ENCODE measurements around the gene ANAPC2. TPM values are rescaled to one million over a fixed set of nuclear protein-coding genes. Genes with fewer than 3 reads are reported as not detected.

The ANAPC2 gene
- polyA plus RNA-seq, 2 of the 4 experiments (the other 2 are of a cell fraction), result 17.5 to 40.7 TPM

- peak overlapping the region; percentile 98 for H3K4me2 ChIP-seq
- no peaks in the 10 kb centered on the region for H3K9me3 ChIP-seq
- ATAC-seq (peak; percentile 44 to 76), DNase-seq (ENCODE audit: low read depth in 1 of 2, low spot score in 1 of 2) (peak; percentile 95 to 98), FAIRE-seq (peak; percentile 90)
- H3K27ac ChIP-seq, result peak overlapping the region; percentile 89 to 93
- ChIA-PET CTCF (interaction anchor here (0.7 to 10.1 kb wide), 14 partner anchors 11 to 194 kb away, joined by 3 to 113 read pairs (median 5); partner anchors contain the start of genes ANAPC2, NPDC1, SSNA1 and TUBB4B), POLR2A (interaction anchor here (0.6 to 3.5 kb wide), 17 partner anchors 13 to 348 kb away, joined by 3 to 37 read pairs (median 5); partner anchors contain the start of genes ANAPC2, SSNA1, TOR4A and TPRN)
- peak overlapping the region; percentile 72 for H3K4me3 ChIP-seq
- peaks cover 66% of the 10 kb centered on the region for H3K4me1 ChIP-seq
- WGBS (ENCODE audit: missing lambda C conversion rate), result 3% methylated on average over 21 of the region's 63 CpGs
- TF ChIP-seq MAX (IDR thresholded peaks at IDR 0.05), result peak; percentile 55
- no peak for TF ChIP-seq ZNF302 (CRISPR knock-in tag; IDR thresholded peaks at IDR 0.05)
- TF ChIP-seq PBX3 (IDR thresholded peaks at IDR 0.05), result peak; percentile 23; the same call in 1 of the 2 replicates
- TF ChIP-seq CEBPB (IDR thresholded peaks at IDR 0.05), result no peak
- TF ChIP-seq KDM5A (IDR thresholded peaks at IDR 0.05), result no peak
- TF ChIP-seq PHF8 (IDR thresholded peaks at IDR 0.05; ENCODE audit: borderline replicate concordance, low read depth), result peak; percentile 24; the same call in 1 of the 2 replicates
- TF ChIP-seq NFE2L2 (conservative IDR thresholded peaks at IDR 0.05; ENCODE audit: low read length), result no peak
- no peak for TF ChIP-seq RAD21 (conservative IDR thresholded peaks at IDR 0.05 in 1 of 2, IDR thresholded peaks at IDR 0.05 in 1 of 2)
- TF ChIP-seq JUN (IDR thresholded peaks at IDR 0.05), result peak; percentile 82 to 90; a peak in 4 of 5 replicates
- TF ChIP-seq FOSL2 (IDR thresholded peaks at IDR 0.05), result no peak
- TF ChIP-seq FOSL2 (CRISPR knock-in tag; IDR thresholded peaks at IDR 0.05), result no peak
- TF ChIP-seq MAZ (IDR thresholded peaks at IDR 0.05; ENCODE audit: borderline replicate concordance, low read depth, low read length), result no peak
- no peak for TF ChIP-seq CBX8 (IDR thresholded peaks at IDR 0.05)
- TF ChIP-seq FOXS1 (CRISPR knock-in tag; IDR thresholded peaks at IDR 0.05), result no peak
- no peak for TF ChIP-seq HOXA7 (CRISPR knock-in tag; IDR thresholded peaks at IDR 0.05)
- TF ChIP-seq SREBF2 (IDR thresholded peaks at IDR 0.05), result no peak
- TF ChIP-seq CTCF (IDR thresholded peaks at IDR 0.05), result no peak
- TF ChIP-seq EP300 (IDR thresholded peaks at IDR 0.05), result no peak
- 0 out of 3 replicates have a peak, but pooled peaks have one; percentile 7 for TF ChIP-seq BCL3 (IDR thresholded peaks at IDR 0.05)
- TF ChIP-seq EHF (CRISPR knock-in tag; IDR thresholded peaks at IDR 0.05), result no peak
- no peak for TF ChIP-seq RFX5 (IDR thresholded peaks at IDR 0.05)
- TF ChIP-seq GATA3 (IDR thresholded peaks at IDR 0.05; ENCODE audit: borderline replicate concordance), result no peak
- TF ChIP-seq E2F6 (IDR thresholded peaks at IDR 0.05; ENCODE audit: borderline replicate concordance, low read depth), result peak; percentile 37; the same call in 1 of the 2 replicates
- no peak for TF ChIP-seq FOSB (CRISPR knock-in tag; IDR thresholded peaks at IDR 0.05)
- no peak for TF ChIP-seq ZFP36 (IDR thresholded peaks at IDR 0.05; ENCODE audit: borderline replicate concordance, partially characterized antibody)
- TF ChIP-seq JUNB (IDR thresholded peaks at IDR 0.05), result no peak
- TF ChIP-seq SMC3 (IDR thresholded peaks at IDR 0.05), result no peak
- no peak for TF ChIP-seq MAFK (IDR thresholded peaks at IDR 0.05; ENCODE audit: partially characterized antibody)
- TF ChIP-seq HMGXB4 (CRISPR knock-in tag; IDR thresholded peaks at IDR 0.05; ENCODE audit: borderline replicate concordance), result no peak
- TF ChIP-seq NPAS2 (CRISPR knock-in tag; IDR thresholded peaks at IDR 0.05; ENCODE audit: borderline replicate concordance), result no peak
- TF ChIP-seq HDAC2 (IDR thresholded peaks at IDR 0.05), result no peak
Observed at GRCh38 chr9:137223078-137223970, 35.0 kb upstream of the ANAPC2 start.
